PC-3 (cell line): ENCODE measurements around the gene CCNY. TPM values are rescaled to one million over a fixed set of nuclear protein-coding genes. Genes with fewer than 3 reads are reported as not detected.
"Not testable (repeated sequence)": the region's sequence is repeated elsewhere in the genome, so short reads cannot be mapped to it uniquely, and the experiment has no call there.

Experiments used
- ATAC-seq: fragments of 200-7000 bp; cut with Tn5 transposase; 2 replicates; pipeline ENCODE4 v1.9.1; 2020; ENCODE audit warnings: mild to moderate bottlenecking, moderate library complexity
- BruUV-seq: library from RNA; stranded (reverse); fragments of 400-500 nt; replicated peaks from 2 replicates; lab custom pipeline; 2021; lab: Mats Ljungman, UMichigan
- CTCF ChIA-PET: fragments of 300-600 bp; sonication (Branson Sonifier 250); formaldehyde crosslinking; loops from one replicate; lab custom pipeline; 2022; ENCODE audit warnings: antibody characterized with exemption; lab: Charles Lee
- POLR2A ChIA-PET: fragments of 300-600 bp; sonication (Branson Sonifier 250); formaldehyde crosslinking; loops from one replicate; lab custom pipeline; 2022; ENCODE audit warnings: antibody characterized with exemption; ENCODE audit not compliant: unreplicated experiment; lab: Charles Lee
- DNase-seq: peaks from one replicate; pipeline ENCODE4 v3.0.0-alpha.2; 2015
- H2AFZ ChIP-seq: fragments of 300-600 bp; sonication (generic); 2 replicates; pipeline ENCODE4 v1.6.0; 2016; ENCODE audit warnings: antibody characterized with exemption, low read length
- H3F3A ChIP-seq: fragments of 300-600 bp; sonication (generic); one replicate; pipeline ENCODE4 v1.6.0; 2017; ENCODE audit warnings: antibody characterized with exemption, low read length, control low read depth, mild to moderate bottlenecking; ENCODE audit not compliant: unreplicated experiment
- H3K27ac ChIP-seq: fragments of 300-600 bp; sonication (generic); 2 replicates; pipeline ENCODE4 v1.5.1; 2016; ENCODE audit warnings: mild to moderate bottlenecking, low read length
- H3K27me3 ChIP-seq: fragments of 300-600 bp; sonication (generic); 2 replicates; pipeline ENCODE4 v1.6.1; 2016; ENCODE audit warnings: low read length, mixed read lengths
- H3K36me3 ChIP-seq: fragments of 300-600 bp; sonication (generic); 2 replicates; pipeline ENCODE4 v1.6.1; 2016; ENCODE audit warnings: low read depth, mixed run types, low read length, mixed read lengths
- H3K4me1 ChIP-seq: fragments of 300-600 bp; sonication (generic); 2 replicates; pipeline ENCODE4 v1.5.1; 2016; ENCODE audit warnings: low read length; ENCODE audit not compliant: insufficient read depth
- H3K4me2 ChIP-seq: fragments of 300-600 bp; sonication (generic); 2 replicates; pipeline ENCODE4 v1.6.0; 2016; ENCODE audit warnings: low read length
- H3K4me3 ChIP-seq: fragments of 300-600 bp; sonication (generic); 2 replicates; pipeline ENCODE4 v1.5.1; 2016; ENCODE audit warnings: mild to moderate bottlenecking, low read length, mixed read lengths
- H3K79me2 ChIP-seq: fragments of 300-600 bp; sonication (generic); 2 replicates; pipeline ENCODE4 v1.6.1; 2017; ENCODE audit warnings: low read length, mixed read lengths
- H3K9ac ChIP-seq: fragments of 300-600 bp; sonication (generic); 2 replicates; pipeline ENCODE4 v1.6.0; 2016; ENCODE audit warnings: mild to moderate bottlenecking, low read length
- H3K9me2 ChIP-seq: fragments of 300-600 bp; sonication (generic); replicated peaks from 2 replicates; pipeline ENCODE4 v1.6.1; 2016; ENCODE audit warnings: mixed run types, low read length, mixed read lengths
- H3K9me3 ChIP-seq: fragments of 300-600 bp; sonication (generic); 2 replicates; pipeline ENCODE4 v1.6.1; 2016; ENCODE audit warnings: low read length, mixed read lengths
- H4K20me1 ChIP-seq: fragments of 300-600 bp; sonication (generic); 2 replicates; pipeline ENCODE4 v1.6.1; 2016; ENCODE audit warnings: low read length, mixed read lengths
- EZH2 ChIP-seq: fragments of 300-600 bp; sonication (generic); IDR thresholded peaks from one replicate; pipeline ENCODE4 v1.6.1; 2017; ENCODE audit warnings: antibody characterized with exemption, mild to moderate bottlenecking, low read length; ENCODE audit not compliant: unreplicated experiment
- EZH2phosphoT487 ChIP-seq: fragments of 300-600 bp; sonication (generic); IDR thresholded peaks from 2 replicates; pipeline ENCODE4 v1.6.1; 2018; ENCODE audit warnings: mild to moderate bottlenecking, antibody characterized with exemption, low read length, borderline replicate concordance
- intact Hi-C: fragments of 100-400 bp; cut with micrococcal nuclease; formaldehyde crosslinking; loops from 2 replicates; pipeline ENCODE4 v1.9.0; 2023
- total RNA-seq: library from RNA; depleted of rRNA; stranded (reverse); fragments of >200 nt; gene quantifications from 2 replicates; pipeline ENCODE4 v1.2.3, GENCODE V29; 2014
- TF ChIP-seq, protein P1 (sequence below): fragments of 300-600 bp; sonication (generic); conservative IDR thresholded peaks from 2 replicates; pipeline ENCODE4 v1.5.1; 2017; ENCODE audit warnings: antibody characterized with exemption, low read depth, mild to moderate bottlenecking, low read length

Gene CCNY
- total RNA-seq, 1 experiment from 2014 or later, result 146 TPM

DNA sequence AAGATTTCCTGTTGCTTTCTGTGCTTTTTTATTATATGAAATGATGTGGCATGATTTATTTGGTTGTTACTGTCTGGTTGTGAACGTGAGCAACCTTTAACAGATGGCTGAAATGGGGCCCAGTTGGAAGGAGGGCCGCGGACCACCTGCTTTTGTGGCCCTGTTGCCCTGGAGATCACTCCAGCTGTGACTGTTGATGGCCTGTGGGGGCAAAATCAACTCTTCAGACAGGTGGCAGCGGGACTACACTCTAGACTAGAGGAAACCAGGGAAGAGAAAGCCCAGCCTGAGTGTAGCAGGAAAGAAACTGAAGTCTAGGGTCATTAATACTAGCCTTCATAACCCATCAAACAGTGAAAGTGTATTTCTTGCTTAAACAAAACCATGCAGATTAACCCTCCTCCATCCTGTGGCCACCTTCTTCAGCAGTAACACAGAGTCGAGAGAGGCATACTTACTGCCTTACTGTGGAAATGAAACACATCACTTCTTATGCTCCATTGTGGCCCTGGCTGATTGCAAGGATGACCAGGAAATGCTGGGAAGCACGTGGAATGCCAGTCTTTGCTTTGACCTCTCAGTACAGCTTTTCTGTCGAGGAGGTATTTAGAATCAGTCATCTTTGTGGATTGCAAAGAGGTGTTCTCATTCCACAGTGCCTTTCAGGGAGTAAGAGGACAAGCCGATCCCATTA lies 80.5 kb downstream of the CCNY start:
- Histone ChIP-seq H3K27ac (no peak overlapping the region), H3F3A (peaks cover 8% of the 10 kb centered on the region), H2AFZ (no peak overlapping the region), H3K36me3 (no peaks in the 10 kb centered on the region), H3K4me2 (no peak overlapping the region), H3K27me3 (no peaks in the 10 kb centered on the region), H3K9me3 (no peaks in the 10 kb centered on the region), H4K20me1 (peaks cover 34% of the 10 kb centered on the region), H3K9me2 (no peaks in the 10 kb centered on the region), H3K4me3 (no peak overlapping the region), H3K9ac (no peak overlapping the region), H3K79me2 (peaks cover 96% of the 10 kb centered on the region), H3K4me1 (peaks cover 35% of the 10 kb centered on the region)
- BruUV-seq, result no TSS peak
- ChIA-PET CTCF (no interaction called here), POLR2A (interaction anchor here (0.7 kb wide), 1 partner anchor 80 kb away, joined by 3 read pairs; the partner anchor contains the start of gene CCNY)
- no peak for ATAC-seq
- no peak for TF ChIP-seq EZH2phosphoT487
- TF ChIP-seq, protein P1, sequence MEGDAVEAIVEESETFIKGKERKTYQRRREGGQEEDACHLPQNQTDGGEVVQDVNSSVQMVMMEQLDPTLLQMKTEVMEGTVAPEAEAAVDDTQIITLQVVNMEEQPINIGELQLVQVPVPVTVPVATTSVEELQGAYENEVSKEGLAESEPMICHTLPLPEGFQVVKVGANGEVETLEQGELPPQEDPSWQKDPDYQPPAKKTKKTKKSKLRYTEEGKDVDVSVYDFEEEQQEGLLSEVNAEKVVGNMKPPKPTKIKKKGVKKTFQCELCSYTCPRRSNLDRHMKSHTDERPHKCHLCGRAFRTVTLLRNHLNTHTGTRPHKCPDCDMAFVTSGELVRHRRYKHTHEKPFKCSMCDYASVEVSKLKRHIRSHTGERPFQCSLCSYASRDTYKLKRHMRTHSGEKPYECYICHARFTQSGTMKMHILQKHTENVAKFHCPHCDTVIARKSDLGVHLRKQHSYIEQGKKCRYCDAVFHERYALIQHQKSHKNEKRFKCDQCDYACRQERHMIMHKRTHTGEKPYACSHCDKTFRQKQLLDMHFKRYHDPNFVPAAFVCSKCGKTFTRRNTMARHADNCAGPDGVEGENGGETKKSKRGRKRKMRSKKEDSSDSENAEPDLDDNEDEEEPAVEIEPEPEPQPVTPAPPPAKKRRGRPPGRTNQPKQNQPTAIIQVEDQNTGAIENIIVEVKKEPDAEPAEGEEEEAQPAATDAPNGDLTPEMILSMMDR, result no peak
- no peak for TF ChIP-seq EZH2
- intact Hi-C loops, result no loop called here
- no peak for DNase-seq

DNA sequence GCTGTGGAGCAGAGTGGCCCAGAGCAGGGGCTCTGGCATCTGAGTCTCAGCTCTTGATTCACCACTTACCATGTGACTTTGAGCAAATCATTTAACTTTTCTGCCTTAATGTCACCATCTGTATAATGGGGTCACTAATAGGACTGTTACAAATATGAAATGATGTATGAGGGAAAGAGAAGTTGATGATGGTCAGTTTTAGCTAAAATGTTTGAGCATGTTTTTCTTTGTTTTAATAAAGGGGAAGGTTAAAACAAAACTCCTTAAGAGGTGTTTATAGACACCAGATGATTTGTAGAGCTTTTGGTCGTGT lies 81.0 kb downstream of the CCNY start:
- no TSS peak for BruUV-seq
- DNase-seq (no peak), ATAC-seq (no peak)
- H2AFZ ChIP-seq, result no peak overlapping the region
- no peaks in the 10 kb centered on the region for H3K9me3 ChIP-seq
- H3K4me3 ChIP-seq, result no peak overlapping the region
- H3F3A ChIP-seq, result peaks cover 13% of the 10 kb centered on the region
- peaks cover 95% of the 10 kb centered on the region for H3K79me2 ChIP-seq
- H3K27ac ChIP-seq, result no peak overlapping the region
- H4K20me1 ChIP-seq, result peaks cover 31% of the 10 kb centered on the region
- no peak for TF ChIP-seq EZH2phosphoT487
- H3K4me1 ChIP-seq, result peaks cover 40% of the 10 kb centered on the region
- no peak overlapping the region for H3K9ac ChIP-seq
- intact Hi-C loops, result no loop called here
- no peaks in the 10 kb centered on the region for H3K9me2 ChIP-seq
- ChIA-PET POLR2A (interaction anchor here (0.6 to 0.7 kb wide), 2 partner anchors 62 to 81 kb away, joined by 3 read pairs; partner anchors contain the start of gene CCNY), CTCF (no interaction called here)
- H3K27me3 ChIP-seq, result no peaks in the 10 kb centered on the region
- no peak overlapping the region for H3K4me2 ChIP-seq
- no peaks in the 10 kb centered on the region for H3K36me3 ChIP-seq

DNA sequence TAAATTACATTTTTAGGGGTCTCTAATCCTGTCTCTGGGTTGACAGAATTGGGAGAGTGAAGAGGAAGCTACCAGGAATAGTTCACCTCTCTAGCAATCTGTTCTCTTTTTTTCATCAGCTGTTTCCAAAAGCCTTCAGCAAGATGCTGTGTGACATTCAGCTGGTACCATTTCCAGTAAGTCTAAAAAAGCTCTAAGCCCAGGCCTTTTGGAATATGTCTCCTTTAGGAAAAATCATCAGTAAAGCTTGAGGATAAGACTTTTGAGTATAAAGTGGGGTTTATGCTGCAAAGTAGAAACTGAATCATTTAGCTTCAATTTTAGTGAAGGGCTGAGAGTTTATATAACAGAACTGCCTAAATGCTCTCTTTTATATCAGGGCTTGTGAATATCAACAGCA lies 81.5 kb downstream of the CCNY start:
- no peak overlapping the region for H3K9ac ChIP-seq
- H3K4me3 ChIP-seq, result no peak overlapping the region
- ChIA-PET CTCF (interaction anchor here (0.7 kb wide), 1 partner anchor 52 kb away, joined by 4 read pairs; no protein-coding TSS in a partner anchor), POLR2A (interaction anchor here (0.6 kb wide), 2 partner anchors 56 to 63 kb away, joined by 3 to 5 read pairs; no protein-coding TSS in a partner anchor)
- no peak for ATAC-seq
- no TSS peak for BruUV-seq
- no peak for DNase-seq
- H3K9me3 ChIP-seq, result no peaks in the 10 kb centered on the region
- peaks cover 31% of the 10 kb centered on the region; the same call in 1 of the 2 replicates for H4K20me1 ChIP-seq
- intact Hi-C loops, result no loop called here
- H3K4me2 ChIP-seq, result no peak overlapping the region
- no peaks in the 10 kb centered on the region for H3K27me3 ChIP-seq
- no peak overlapping the region for H2AFZ ChIP-seq
- H3K27ac ChIP-seq, result no peak overlapping the region
- TF ChIP-seq EZH2phosphoT487, result no peak
- TF ChIP-seq EZH2, result no peak
- TF ChIP-seq, protein P1, result no peak
- peaks cover 45% of the 10 kb centered on the region for H3K4me1 ChIP-seq
- H3F3A ChIP-seq, result peaks cover 18% of the 10 kb centered on the region
- H3K9me2 ChIP-seq, result no peaks in the 10 kb centered on the region
- no peaks in the 10 kb centered on the region for H3K36me3 ChIP-seq
- peaks cover 98% of the 10 kb centered on the region for H3K79me2 ChIP-seq

DNA sequence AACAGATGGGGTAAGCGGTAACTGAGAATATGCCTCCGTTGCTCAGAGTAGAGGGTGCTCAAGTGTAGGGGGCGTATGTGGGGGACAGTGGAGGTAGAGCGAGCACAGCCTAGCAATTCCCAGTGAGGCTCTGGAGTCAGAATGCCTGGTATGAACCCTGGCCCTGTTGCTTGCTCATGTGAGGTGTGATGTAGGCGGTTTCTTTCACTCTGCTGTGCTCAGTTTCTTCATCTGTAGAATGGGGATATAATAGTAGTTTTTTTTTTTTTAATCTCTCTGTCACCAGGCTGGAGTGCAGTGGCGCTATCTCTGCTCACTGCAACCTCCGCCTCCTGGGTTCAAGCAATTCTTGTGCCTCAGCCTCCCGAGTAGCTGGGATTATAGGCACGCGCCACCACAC lies 82.3 kb downstream of the CCNY start:
- POLR2A ChIA-PET, BruUV-seq, intact Hi-C loops, CTCF ChIA-PET, H3K4me2 ChIP-seq, H3K9ac ChIP-seq, H3K4me3 ChIP-seq, H3K9me3 ChIP-seq, H3K9me2 ChIP-seq, H3K36me3 ChIP-seq, H2AFZ ChIP-seq, DNase-seq, H3K27ac ChIP-seq, H3K27me3 ChIP-seq, ATAC-seq: not testable (repeated sequence)
- Histone ChIP-seq H3K79me2 (peaks cover 98% of the 10 kb centered on the region), H4K20me1 (peaks cover 23% of the 10 kb centered on the region; the same call in 1 of the 2 replicates), H3F3A (peaks cover 18% of the 10 kb centered on the region), H3K4me1 (peaks cover 45% of the 10 kb centered on the region)
